Hepatocyte (in vitro differentiated cells): ENCODE measurements around the gene ARCN1.

Source experiments
- EZH2phosphoT487 ChIP-seq: fragments of 200-600 bp; sonication (generic); IDR thresholded peaks from one replicate; pipeline ENCODE4 v1.6.1; 2018; ENCODE audit warnings: antibody characterized with exemption, mild to moderate bottlenecking, low read depth, moderate library complexity; ENCODE audit not compliant: unreplicated experiment, severe bottlenecking
- TF ChIP-seq, protein P1 (sequence below): fragments of 200-600 bp; sonication (generic); IDR thresholded peaks from 2 replicates; pipeline ENCODE4 v1.5.1; 2016; ENCODE audit warnings: antibody characterized with exemption, mild to moderate bottlenecking; ENCODE audit not compliant: poor library complexity

GRCh38 chr11:118649941-118650340, 77.7 kb downstream of the ARCN1 start:
- TF ChIP-seq, protein P1, sequence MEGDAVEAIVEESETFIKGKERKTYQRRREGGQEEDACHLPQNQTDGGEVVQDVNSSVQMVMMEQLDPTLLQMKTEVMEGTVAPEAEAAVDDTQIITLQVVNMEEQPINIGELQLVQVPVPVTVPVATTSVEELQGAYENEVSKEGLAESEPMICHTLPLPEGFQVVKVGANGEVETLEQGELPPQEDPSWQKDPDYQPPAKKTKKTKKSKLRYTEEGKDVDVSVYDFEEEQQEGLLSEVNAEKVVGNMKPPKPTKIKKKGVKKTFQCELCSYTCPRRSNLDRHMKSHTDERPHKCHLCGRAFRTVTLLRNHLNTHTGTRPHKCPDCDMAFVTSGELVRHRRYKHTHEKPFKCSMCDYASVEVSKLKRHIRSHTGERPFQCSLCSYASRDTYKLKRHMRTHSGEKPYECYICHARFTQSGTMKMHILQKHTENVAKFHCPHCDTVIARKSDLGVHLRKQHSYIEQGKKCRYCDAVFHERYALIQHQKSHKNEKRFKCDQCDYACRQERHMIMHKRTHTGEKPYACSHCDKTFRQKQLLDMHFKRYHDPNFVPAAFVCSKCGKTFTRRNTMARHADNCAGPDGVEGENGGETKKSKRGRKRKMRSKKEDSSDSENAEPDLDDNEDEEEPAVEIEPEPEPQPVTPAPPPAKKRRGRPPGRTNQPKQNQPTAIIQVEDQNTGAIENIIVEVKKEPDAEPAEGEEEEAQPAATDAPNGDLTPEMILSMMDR = no peak
- TF ChIP-seq EZH2phosphoT487 = no peak
